Mesendoderm (in vitro differentiated cells): ENCODE measurements around the gene RYR2.

Source experiments
- DNase-seq: peaks from one replicate; pipeline ENCODE4 v3.0.0; 2013
- H2AK5ac ChIP-seq: 2 replicates; pipeline ENCODE4 v1.6.1; 2013; ENCODE audit warnings: low read length, inconsistent platforms
- H2BK120ac ChIP-seq: 2 replicates; pipeline ENCODE4 v1.6.1; 2013; ENCODE audit warnings: low read depth, mild to moderate bottlenecking, low read length, moderate library complexity, mixed read lengths
- H2BK15ac ChIP-seq: replicated peaks from 2 replicates; pipeline ENCODE4 v1.6.1; 2013; ENCODE audit warnings: low read depth, mild to moderate bottlenecking, moderate library complexity
- H2BK5ac ChIP-seq: 2 replicates; pipeline ENCODE4 v1.6.1; 2013; ENCODE audit warnings: low read length, inconsistent platforms
- H3K18ac ChIP-seq: 2 replicates; pipeline ENCODE4 v1.6.1; 2013; ENCODE audit warnings: mild to moderate bottlenecking, low read length, mixed read lengths
- H3K23ac ChIP-seq: one replicate; pipeline ENCODE4 v1.6.1; 2013; ENCODE audit warnings: low read length
- H3K27ac ChIP-seq: 2 replicates; pipeline ENCODE4 v1.5.1; 2013; ENCODE audit warnings: low read depth, mild to moderate bottlenecking, inconsistent platforms, low read length, moderate library complexity
- H3K27me3 ChIP-seq: 2 replicates; pipeline ENCODE4 v1.6.1; 2013; ENCODE audit warnings: low read length, control low read depth, mild to moderate bottlenecking, inconsistent platforms; ENCODE audit not compliant: insufficient read depth, poor library complexity
- H3K36me3 ChIP-seq: 2 replicates; pipeline ENCODE4 v1.6.1; 2013; ENCODE audit warnings: low read length, inconsistent platforms; ENCODE audit not compliant: control insufficient read depth, insufficient read depth
- H3K4ac ChIP-seq: one replicate; pipeline ENCODE4 v1.6.1; 2013; ENCODE audit warnings: low read depth, mild to moderate bottlenecking, low read length, moderate library complexity
- H3K4me1 ChIP-seq: 2 replicates; pipeline ENCODE4 v1.6.1; 2013; ENCODE audit warnings: low read depth, low read length, inconsistent platforms; ENCODE audit not compliant: control insufficient read depth
- H3K4me2 ChIP-seq: 2 replicates; pipeline ENCODE4 v1.6.1; 2013; ENCODE audit warnings: low read length
- H3K4me3 ChIP-seq: 2 replicates; pipeline ENCODE4 v1.5.1; 2013; ENCODE audit warnings: mild to moderate bottlenecking, low read length
- H3K56ac ChIP-seq: one replicate; pipeline ENCODE4 v1.6.1; 2013; ENCODE audit warnings: low read length
- H3K79me1 ChIP-seq: 2 replicates; pipeline ENCODE4 v1.6.1; 2013; ENCODE audit warnings: low read length, inconsistent platforms
- H3K79me2 ChIP-seq: 2 replicates; pipeline ENCODE4 v1.6.1; 2013; ENCODE audit warnings: mild to moderate bottlenecking, low read length; ENCODE audit not compliant: control insufficient read depth, insufficient read depth
- H3K9ac ChIP-seq: 2 replicates; pipeline ENCODE4 v1.6.1; 2013; ENCODE audit warnings: low read length, inconsistent platforms
- H4K5ac ChIP-seq: one replicate; pipeline ENCODE4 v1.6.1; 2013; ENCODE audit warnings: low read length
- H4K8ac ChIP-seq: one replicate; pipeline ENCODE4 v1.6.1; 2013; ENCODE audit warnings: low read depth, mild to moderate bottlenecking, control low read depth, low read length, moderate library complexity
- WGBS: extraction: QIAGEN DNeasy Blood & Tissue Kit; methylation state at CpG from one replicate; pipeline ENCODE4 v1.1.7; 2013; ENCODE audit warnings: low lambda C conversion rate, missing lambda C conversion rate; ENCODE audit not compliant: insufficient coverage; ENCODE audit errors: extremely low coverage; 5-methylcytosine and 5-hydroxymethylcytosine counted together

RYR2 gene

DNA sequence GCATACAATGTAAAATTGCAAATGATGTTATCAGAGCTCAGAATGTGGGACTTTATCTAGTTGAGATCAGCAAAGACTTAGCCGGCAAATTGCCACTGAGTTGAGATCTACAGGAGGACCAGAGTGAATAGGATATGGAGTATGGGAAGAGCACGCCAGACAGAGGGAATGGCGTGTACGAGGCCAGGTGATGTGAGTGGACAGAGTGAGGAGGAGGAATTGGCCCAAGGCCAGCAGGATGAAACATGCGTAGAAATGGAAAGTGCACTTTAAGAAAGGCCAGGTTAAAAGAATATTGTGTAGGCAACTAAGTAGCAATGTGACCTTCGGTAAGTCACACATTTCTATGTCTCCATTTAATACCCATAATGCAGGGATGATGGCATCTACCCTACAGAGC lies 637.7 kb downstream of the RYR2 start:
- H4K8ac ChIP-seq, result no peak overlapping the region
- no peak overlapping the region for H2AK5ac ChIP-seq
- no peak overlapping the region for H3K4ac ChIP-seq
- peak; percentile 33 for DNase-seq
- H3K23ac ChIP-seq, result no peak overlapping the region
- H2BK5ac ChIP-seq, result no peak overlapping the region
- no peak overlapping the region for H3K56ac ChIP-seq
- H2BK15ac ChIP-seq, result no peak overlapping the region
- H3K18ac ChIP-seq, result no peak overlapping the region
- no peak overlapping the region for H3K27ac ChIP-seq
- no peaks in the 10 kb centered on the region for H3K27me3 ChIP-seq
- H3K4me3 ChIP-seq, result no peak overlapping the region
- no peak overlapping the region for H2BK120ac ChIP-seq
- H3K4me1 ChIP-seq, result no peaks in the 10 kb centered on the region
- no peaks in the 10 kb centered on the region for H3K36me3 ChIP-seq
- WGBS, result no CpG with 5 or more reads among the region's 6 CpGs
- H3K4me2 ChIP-seq, result no peak overlapping the region
- H4K5ac ChIP-seq, result no peak overlapping the region
- H3K79me1 ChIP-seq, result no peaks in the 10 kb centered on the region
- no peak overlapping the region for H3K9ac ChIP-seq
- H3K79me2 ChIP-seq, result no peaks in the 10 kb centered on the region

DNA sequence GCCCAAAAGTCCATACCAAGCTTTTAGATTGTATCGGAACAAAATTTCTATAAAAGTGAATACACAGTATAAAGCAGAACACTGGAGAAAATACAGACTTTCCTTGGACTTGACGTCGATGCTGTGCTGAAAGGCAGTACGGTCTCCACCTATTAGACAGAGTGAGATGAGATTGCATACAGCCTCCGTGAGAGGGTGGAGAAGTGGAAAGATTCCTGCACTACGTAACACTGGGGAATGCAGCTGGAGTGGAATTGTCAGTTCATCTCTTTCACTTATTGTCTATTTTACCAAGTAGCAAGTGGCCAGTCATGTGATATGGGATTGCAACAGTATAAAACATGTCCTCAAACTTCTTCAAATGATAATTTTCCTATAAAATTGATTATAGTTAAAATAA lies 639.2 kb downstream of the RYR2 start:
- no peak overlapping the region for H3K4me3 ChIP-seq
- H2AK5ac ChIP-seq, result no peak overlapping the region
- H2BK5ac ChIP-seq, result no peak overlapping the region
- no peak overlapping the region for H2BK15ac ChIP-seq
- no peak overlapping the region for H4K5ac ChIP-seq
- H3K56ac ChIP-seq, result no peak overlapping the region
- no peaks in the 10 kb centered on the region for H3K79me1 ChIP-seq
- no peak overlapping the region for H3K23ac ChIP-seq
- no peaks in the 10 kb centered on the region for H3K36me3 ChIP-seq
- H2BK120ac ChIP-seq, result no peak overlapping the region
- H3K4ac ChIP-seq, result no peak overlapping the region
- H4K8ac ChIP-seq, result no peak overlapping the region
- H3K9ac ChIP-seq, result no peak overlapping the region
- no CpG with 5 or more reads among the region's 6 CpGs for WGBS
- H3K27ac ChIP-seq, result no peak overlapping the region
- H3K79me2 ChIP-seq, result no peaks in the 10 kb centered on the region
- no peaks in the 10 kb centered on the region for H3K4me1 ChIP-seq
- no peak overlapping the region for H3K18ac ChIP-seq
- H3K27me3 ChIP-seq, result no peaks in the 10 kb centered on the region
- no peak overlapping the region for H3K4me2 ChIP-seq
- DNase-seq, result no peak

DNA sequence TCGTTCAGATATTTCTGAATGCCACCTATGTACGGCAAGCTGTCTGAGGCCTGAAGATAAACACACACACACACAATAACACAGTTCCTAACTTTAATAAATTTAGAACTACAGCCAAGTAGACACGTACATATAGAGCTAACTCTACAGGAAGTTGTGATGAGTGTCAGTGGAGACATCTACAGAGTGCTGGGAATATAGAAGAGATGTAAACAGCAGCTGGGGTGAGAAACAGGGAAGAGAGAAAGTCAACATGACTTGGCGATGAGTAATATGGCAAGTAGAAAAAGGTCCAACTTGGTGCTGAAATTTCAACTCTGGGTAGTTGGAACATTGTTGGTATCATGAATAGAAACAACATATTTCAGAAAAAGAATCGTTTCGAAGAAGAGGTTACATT lies 642.3 kb downstream of the RYR2 start:
- H4K5ac ChIP-seq, result no peak overlapping the region
- no peaks in the 10 kb centered on the region for H3K79me2 ChIP-seq
- H3K4ac ChIP-seq, result no peak overlapping the region
- H3K4me3 ChIP-seq, result no peak overlapping the region
- no peak overlapping the region for H3K4me2 ChIP-seq
- H2BK5ac ChIP-seq, result no peak overlapping the region
- no peaks in the 10 kb centered on the region for H3K27me3 ChIP-seq
- no peak overlapping the region for H3K9ac ChIP-seq
- no CpG with 5 or more reads among the region's 6 CpGs for WGBS
- no peaks in the 10 kb centered on the region for H3K36me3 ChIP-seq
- H3K18ac ChIP-seq, result no peak overlapping the region
- no peak overlapping the region for H3K23ac ChIP-seq
- DNase-seq, result no peak
- no peak overlapping the region for H4K8ac ChIP-seq
- no peak overlapping the region for H2BK120ac ChIP-seq
- H3K4me1 ChIP-seq, result no peaks in the 10 kb centered on the region
- H3K27ac ChIP-seq, result no peak overlapping the region
- H2BK15ac ChIP-seq, result no peak overlapping the region
- H3K79me1 ChIP-seq, result no peaks in the 10 kb centered on the region
- H2AK5ac ChIP-seq, result no peak overlapping the region
- H3K56ac ChIP-seq, result no peak overlapping the region

GRCh38 chr1:237685551-237685950 lies 643.6 kb downstream of the RYR2 start:
- H4K8ac ChIP-seq, result no peak overlapping the region
- H3K4me2 ChIP-seq, result no peak overlapping the region
- no peak overlapping the region for H3K18ac ChIP-seq
- no peaks in the 10 kb centered on the region for H3K79me2 ChIP-seq
- H2BK15ac ChIP-seq, result no peak overlapping the region
- no peak overlapping the region for H4K5ac ChIP-seq
- H3K27me3 ChIP-seq, result no peaks in the 10 kb centered on the region
- H3K9ac ChIP-seq, result no peak overlapping the region
- H3K4ac ChIP-seq, result no peak overlapping the region
- no peak overlapping the region for H2BK120ac ChIP-seq
- H3K36me3 ChIP-seq, result no peaks in the 10 kb centered on the region
- H2AK5ac ChIP-seq, result no peak overlapping the region
- no peak overlapping the region for H3K27ac ChIP-seq
- H3K79me1 ChIP-seq, result no peaks in the 10 kb centered on the region
- H3K4me1 ChIP-seq, result no peaks in the 10 kb centered on the region
- no CpG with 5 or more reads among the region's 1 CpG for WGBS
- no peak overlapping the region for H3K4me3 ChIP-seq
- no peak overlapping the region for H3K56ac ChIP-seq
- H3K23ac ChIP-seq, result no peak overlapping the region
- H2BK5ac ChIP-seq, result no peak overlapping the region
- no peak for DNase-seq

DNA sequence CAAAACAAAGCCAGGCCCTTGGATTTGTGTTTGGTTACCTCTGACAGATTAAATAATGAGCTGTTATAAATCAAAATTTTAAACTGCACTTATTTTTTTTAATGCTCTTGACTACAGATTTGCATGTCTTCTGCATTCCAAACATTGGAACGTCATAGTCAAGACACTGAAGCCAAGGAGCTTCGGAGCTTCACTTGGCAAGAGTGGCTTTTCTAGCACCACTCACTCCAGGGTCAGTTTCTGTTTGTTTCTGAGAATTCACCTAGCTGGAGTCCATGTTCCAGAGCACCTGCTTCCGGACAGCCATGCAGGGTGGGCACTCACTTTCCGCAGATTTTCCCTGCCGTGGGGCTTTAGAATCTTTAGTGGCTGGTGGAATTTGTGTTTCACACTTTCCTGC lies 645.8 kb downstream of the RYR2 start:
- Histone ChIP-seq H3K79me1 (no peaks in the 10 kb centered on the region), H3K4me3 (no peak overlapping the region), H3K23ac (no peak overlapping the region), H3K36me3 (no peaks in the 10 kb centered on the region), H3K79me2 (no peaks in the 10 kb centered on the region), H3K9ac (no peak overlapping the region), H3K27me3 (no peaks in the 10 kb centered on the region), H3K4me2 (no peak overlapping the region), H2BK120ac (no peak overlapping the region), H2BK5ac (no peak overlapping the region), H2BK15ac (no peak overlapping the region), H3K4ac (no peak overlapping the region), H2AK5ac (no peak overlapping the region), H3K27ac (no peak overlapping the region), H3K56ac (no peak overlapping the region), H4K5ac (no peak overlapping the region), H4K8ac (no peak overlapping the region), H3K18ac (no peak overlapping the region), H3K4me1 (no peaks in the 10 kb centered on the region)
- DNase-seq, result no peak
- WGBS, result no CpG with 5 or more reads among the region's 5 CpGs

DNA sequence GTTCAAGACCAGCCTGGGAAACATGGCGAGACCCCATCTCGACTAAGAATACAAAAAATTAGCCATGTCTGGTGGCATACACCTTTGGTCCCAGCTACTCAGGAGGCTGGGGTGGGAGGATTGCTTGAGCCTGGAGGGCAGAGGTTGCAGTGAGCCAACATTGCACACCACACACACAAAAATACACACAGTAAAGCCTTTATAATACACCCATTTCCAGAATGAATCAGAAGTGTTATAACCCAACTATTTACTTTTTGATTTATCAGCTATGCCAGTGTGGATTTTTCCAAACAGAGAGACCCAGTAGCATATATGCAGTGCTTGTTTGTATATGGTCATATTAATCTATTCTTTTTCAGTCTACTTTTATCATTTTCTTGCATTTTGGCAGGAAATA lies 648.7 kb downstream of the RYR2 start:
- Histone ChIP-seq H2BK120ac (no peak overlapping the region), H2BK15ac (no peak overlapping the region), H3K18ac (no peak overlapping the region), H3K79me2 (no peaks in the 10 kb centered on the region), H3K4me2 (no peak overlapping the region), H2BK5ac (no peak overlapping the region), H3K27me3 (no peaks in the 10 kb centered on the region), H3K27ac (no peak overlapping the region), H3K79me1 (no peaks in the 10 kb centered on the region), H3K4me1 (no peaks in the 10 kb centered on the region), H4K8ac (no peak overlapping the region), H3K23ac (no peak overlapping the region), H4K5ac (no peak overlapping the region), H3K9ac (no peak overlapping the region), H3K36me3 (no peaks in the 10 kb centered on the region), H3K56ac (no peak overlapping the region), H3K4ac (no peak overlapping the region), H3K4me3 (no peak overlapping the region), H2AK5ac (no peak overlapping the region)
- WGBS, result no CpG with 5 or more reads among the region's 2 CpGs
- no peak for DNase-seq
